H1 (cell line): ENCODE data around the gene TMA7. TPM values are rescaled to one million over a fixed set of nuclear protein-coding genes. Genes with fewer than 3 reads are reported as not detected.

Experiments
- CTCF ChIA-PET: fragments of 300-600 bp; sonication (Branson Sonifier 250); formaldehyde crosslinking; loops from one replicate; lab custom pipeline; 2021; ENCODE audit not compliant: partially characterized antibody; lab: Charles Lee
- POLR2A ChIA-PET: fragments of 300-600 bp; sonication (Branson Sonifier 250); formaldehyde crosslinking; loops from one replicate; lab custom pipeline; 2021; ENCODE audit warnings: inconsistent platforms; ENCODE audit not compliant: partially characterized antibody; lab: Charles Lee
- DNase-seq, 2 experiments: peaks; one replicate each; pipeline versions ENCODE4 v3.0.0 to v3.0.0-alpha.2; 2010 to 2022; ENCODE audit warnings: low spot score in 2 of 2, low read depth in 1 of 2, mixed read lengths in 1 of 2
- FAIRE-seq: peaks from 2 replicates; lab custom pipeline; 2011; peaks lifted over from hg19 to GRCh38; lab: Jason Lieb, UNC
- H2AFZ ChIP-seq: 2 replicates; pipeline ENCODE4 v1.8.1; 2012; ENCODE audit warnings: low read length, inconsistent platforms
- H2AK5ac ChIP-seq: 2 replicates; pipeline ENCODE4 v1.6.1; 2013; ENCODE audit warnings: low read depth, low read length
- H2BK120ac ChIP-seq: replicated peaks from 2 replicates; pipeline ENCODE3; 2013; ENCODE audit warnings: low read depth, low read length, inconsistent platforms
- H2BK12ac ChIP-seq: 2 replicates; pipeline ENCODE4 v1.6.1; 2013; ENCODE audit warnings: low read depth, low read length
- H2BK15ac ChIP-seq: 2 replicates; pipeline ENCODE4 v1.6.1; 2013; ENCODE audit warnings: low read length
- H2BK20ac ChIP-seq: 2 replicates; pipeline ENCODE4 v1.6.1; 2013; ENCODE audit warnings: low read length
- H2BK5ac ChIP-seq: 2 replicates; pipeline ENCODE4 v1.6.1; 2013; ENCODE audit warnings: low read depth, low read length
- H3K14ac ChIP-seq: 2 replicates; pipeline ENCODE4 v1.6.1; 2013; ENCODE audit warnings: inconsistent platforms; ENCODE audit not compliant: insufficient read length
- H3K18ac ChIP-seq: 2 replicates; pipeline ENCODE4 v1.6.1; 2013; ENCODE audit warnings: low read length; ENCODE audit errors: extremely low read depth
- H3K23ac ChIP-seq: 2 replicates; pipeline ENCODE4 v1.6.1; 2013; ENCODE audit warnings: inconsistent platforms; ENCODE audit not compliant: insufficient read length
- H3K23me2 ChIP-seq: 2 replicates; pipeline ENCODE4 v1.6.1; 2013; ENCODE audit warnings: low read depth, low read length
- H3K27ac ChIP-seq: 2 replicates; pipeline ENCODE4 v1.6.1; 2011; ENCODE audit warnings: low read depth, low read length, inconsistent platforms
- H3K27me3 ChIP-seq, 4 experiments: replicated peaks in 1 of 4; 1 replicate in 1 of 4; 2 replicates in 3 of 4; pipeline versions ENCODE4 v1.6.1 to v1.8.1; 2011 to 2013; ENCODE audit warnings: low read length in 3 of 4, mild to moderate bottlenecking in 3 of 4, inconsistent platforms in 2 of 4, mixed read lengths in 2 of 4, moderate library complexity in 1 of 4; ENCODE audit not compliant: control insufficient read depth in 3 of 4, insufficient read depth in 3 of 4; ENCODE audit errors: extremely low read depth in 1 of 4
- H3K36me3 ChIP-seq, 4 experiments: 2 replicates each; pipeline versions ENCODE4 v1.6.1 to v1.8.1; 2011 to 2013; ENCODE audit warnings: mild to moderate bottlenecking in 4 of 4, low read length in 3 of 4, moderate library complexity in 2 of 4, control low read depth in 1 of 4, inconsistent platforms in 1 of 4; ENCODE audit not compliant: insufficient read depth in 4 of 4, control insufficient read depth in 2 of 4
- H3K4ac ChIP-seq: replicated peaks from 2 replicates; pipeline ENCODE3; 2013; ENCODE audit warnings: low read length, low read depth, mixed read lengths, inconsistent platforms; ENCODE audit not compliant: insufficient read length
- H3K4me1 ChIP-seq, 4 experiments: replicated peaks in 1 of 4; 1 replicate in 1 of 4; 2 replicates in 3 of 4; pipeline versions ENCODE4 v1.6.1 to v1.8.1; 2011 to 2013; ENCODE audit warnings: low read length in 3 of 4, inconsistent platforms in 2 of 4, mixed read lengths in 1 of 4; ENCODE audit not compliant: insufficient read depth in 4 of 4, control insufficient read depth in 3 of 4
- H3K4me2 ChIP-seq, 2 experiments: 2 replicates each; pipeline versions ENCODE4 v1.6.1 to v1.8.1; 2011 to 2013; ENCODE audit warnings: low read depth in 2 of 2, low read length in 2 of 2, control low read depth in 1 of 2, inconsistent platforms in 1 of 2, mild to moderate bottlenecking in 1 of 2; ENCODE audit not compliant: insufficient read depth in 1 of 2
- H3K4me3 ChIP-seq, 4 experiments: fragments of 200-600, 300-600 bp in 1 of 4; sonication (generic), shearing (Covaris generic), sonication (Bioruptor Twin) in 1 of 4; 2 replicates each; pipeline versions ENCODE4 v1.5.1 to v1.8.1; 2011 to 2016; ENCODE audit warnings: low read length in 4 of 4, low read depth in 3 of 4, control low read depth in 2 of 4, inconsistent platforms in 2 of 4, mild to moderate bottlenecking in 2 of 4, mixed read lengths in 1 of 4, moderate library complexity in 1 of 4; ENCODE audit not compliant: insufficient read depth in 2 of 4; ENCODE audit errors: extremely low read depth in 1 of 4
- H3K56ac ChIP-seq: replicated peaks from 2 replicates; pipeline ENCODE3; 2013; ENCODE audit warnings: low read depth, mild to moderate bottlenecking, mixed read lengths, low read length, inconsistent platforms; ENCODE audit not compliant: insufficient read length
- H3K79me1 ChIP-seq: 2 replicates; pipeline ENCODE4 v1.6.1; 2013; ENCODE audit warnings: low read depth, low read length, control low read depth
- H3K79me2 ChIP-seq, 2 experiments: 2 replicates each; pipeline versions ENCODE4 v1.6.1 to v1.8.1; 2012 to 2013; ENCODE audit warnings: low read length in 2 of 2, mild to moderate bottlenecking in 2 of 2, inconsistent platforms in 1 of 2; ENCODE audit not compliant: insufficient read depth in 2 of 2, control insufficient read depth in 1 of 2
- H3K9ac ChIP-seq, 4 experiments: replicated peaks in 1 of 4; 1 replicate in 1 of 4; 2 replicates in 3 of 4; pipeline versions ENCODE4 v1.6.1 to v1.8.1; 2011 to 2013; ENCODE audit warnings: low read depth in 3 of 4, low read length in 3 of 4, control low read depth in 2 of 4, mild to moderate bottlenecking in 2 of 4, moderate library complexity in 2 of 4, inconsistent platforms in 1 of 4; ENCODE audit errors: extremely low read depth in 1 of 4
- H3K9me3 ChIP-seq, 2 experiments: 2 replicates each; pipeline versions ENCODE4 v1.6.1 to v1.8.1; 2012 to 2013; ENCODE audit warnings: mild to moderate bottlenecking in 2 of 2, moderate library complexity in 2 of 2, control low read depth in 1 of 2, inconsistent platforms in 1 of 2, low read depth in 1 of 2, low read length in 1 of 2, mixed read lengths in 1 of 2; ENCODE audit not compliant: insufficient read depth in 2 of 2
- H4K20me1 ChIP-seq, 2 experiments: replicated peaks in 1 of 2; 2 replicates each; pipeline versions ENCODE3 to v1.8.1; 2011 to 2013; ENCODE audit warnings: inconsistent platforms in 2 of 2, low read length in 2 of 2, mild to moderate bottlenecking in 1 of 2; ENCODE audit not compliant: insufficient read depth in 2 of 2, control insufficient read depth in 1 of 2
- H4K5ac ChIP-seq: 2 replicates; pipeline ENCODE4 v1.6.1; 2013; ENCODE audit warnings: low read length, low read depth, mixed read lengths, inconsistent platforms; ENCODE audit not compliant: insufficient read length
- H4K8ac ChIP-seq: 2 replicates; pipeline ENCODE4 v1.8.0; 2013; ENCODE audit warnings: mild to moderate bottlenecking, moderate library complexity, low read length, inconsistent platforms; ENCODE audit not compliant: insufficient read depth; ENCODE audit errors: extremely low read depth
- H4K91ac ChIP-seq: replicated peaks from 2 replicates; pipeline ENCODE3; 2013; ENCODE audit warnings: low read length, mixed read lengths, inconsistent platforms; ENCODE audit not compliant: insufficient read length
- ATF2 ChIP-seq: IDR thresholded peaks from 2 replicates; pipeline ENCODE4 v1.6.1; 2012; ENCODE audit warnings: low read length, inconsistent platforms
- POLR2AphosphoS5 ChIP-seq: IDR thresholded peaks from 2 replicates; pipeline ENCODE4 v1.6.1; 2011; ENCODE audit warnings: low read depth, low read length
- WGBS, 2 experiments: shearing (Covaris generic) in 1 of 2; methylation state at CpG; one replicate each; pipeline versions ENCODE4 v1.1.6 to v1.1.7; 2013 to 2015; ENCODE audit warnings: low lambda C conversion rate in 2 of 2, mixed read lengths in 2 of 2, inconsistent platforms in 1 of 2, low coverage in 1 of 2, missing lambda C conversion rate in 1 of 2; ENCODE audit not compliant: insufficient replicate concordance in 2 of 2, insufficient coverage in 1 of 2, insufficient read length in 1 of 2; ENCODE audit errors: extremely low coverage in 1 of 2, missing lambda C conversion rate in 1 of 2; 5-methylcytosine and 5-hydroxymethylcytosine counted together
- polyA plus RNA-seq, 7 experiments: library from polyadenylated mRNA; depleted of rRNA in 3 of 7; stranded (reverse) in 5 of 7; unstranded in 2 of 7; fragments of >200 nt in 5 of 7; fragments of 200-250 nt in 2 of 7; gene quantifications; 1 replicate in 5 of 7; 2 replicates in 1 of 7; 4 replicates in 1 of 7; pipeline versions ENCODE4 v1.2.1 to v1.2.3, GENCODE V29; 2011 to 2013; ENCODE audit warnings: missing spikeins in 2 of 7, mixed read lengths in 2 of 7
- total RNA-seq: library from RNA; stranded (reverse); fragmentation: NEBNext Ultra II Directional; extraction: Animal tissue kit (Norgen Biotek cat#: 25700); gene quantifications from 2 replicates; pipeline ENCODE4 v1.2.1, GENCODE V29; 2021

Gene TMA7
- total and polyA plus RNA-seq, 2 of the 8 experiments (the other 6 are each of a cell fraction or from before 2014, with no cell fraction given) = 138 to 305 TPM

- H3K9ac ChIP-seq = no peak overlapping the region; a peak in 1 of 7 replicates
- H3K4me1 ChIP-seq = no peaks in the 10 kb centered on the region
- no peak overlapping the region for H2BK20ac ChIP-seq
- no peak overlapping the region for H4K91ac ChIP-seq
- no peak overlapping the region for H3K56ac ChIP-seq
- POLR2A ChIA-PET = interaction anchor here (1.0 to 31.5 kb wide), 3 partner anchors 6 to 175 kb away, joined by 3 to 650 read pairs (median 650); partner anchors contain the start of genes PLXNB1 and ZNF589
- no peak overlapping the region for H2BK12ac ChIP-seq
- H2AFZ ChIP-seq = no peak overlapping the region
- H4K5ac ChIP-seq = no peak overlapping the region
- no peak overlapping the region for H4K8ac ChIP-seq
- H3K27ac ChIP-seq = no peak overlapping the region
- WGBS, 2 experiments = 94% methylated on average over 14 of the region's 14 CpGs; no CpG with 5 or more reads in 1 of the 2 experiments
- H3K4me2 ChIP-seq = no peak overlapping the region
- peaks cover 66 to 83% (median 77%) of the 10 kb centered on the region in 4 experiments for H3K36me3 ChIP-seq
- peak; percentile 62; the same call in 1 of the 2 replicates for TF ChIP-seq POLR2AphosphoS5
- TF ChIP-seq ATF2 = no peak
- peaks cover 13 to 47% of the 10 kb centered on the region in 2 experiments for H4K20me1 ChIP-seq
- no peak overlapping the region for H3K18ac ChIP-seq
- CTCF ChIA-PET = interaction anchor here (0.7 to 4.3 kb wide), 10 partner anchors 7 to 184 kb away, joined by 3 to 47 read pairs (median 8); partner anchors contain the start of gene CCDC51
- no peaks in the 10 kb centered on the region for H3K27me3 ChIP-seq
- no peak overlapping the region for H3K4me3 ChIP-seq
- H2BK5ac ChIP-seq = no peak overlapping the region
- no peak overlapping the region for H2BK120ac ChIP-seq
- H3K9me3 ChIP-seq = no peaks in the 10 kb centered on the region
- FAIRE-seq (no peak), DNase-seq (no peak)
- no peaks in the 10 kb centered on the region for H3K23me2 ChIP-seq
- no peak overlapping the region for H3K23ac ChIP-seq
- H3K79me2 ChIP-seq = no peaks in the 10 kb centered on the region; a peak in 1 of 4 replicates
- no peak overlapping the region for H2BK15ac ChIP-seq
- H3K79me1 ChIP-seq = no peaks in the 10 kb centered on the region; the same call in none of the 2 replicates
- H3K14ac ChIP-seq = no peak overlapping the region
- no peak overlapping the region for H2AK5ac ChIP-seq
- no peak overlapping the region for H3K4ac ChIP-seq
Measured at GRCh38 chr3:48416091-48416505, 24.0 kb upstream of the TMA7 start.
